SK-N-MC (cell line): ENCODE results near the gene NOS1AP.

Experiments
- DNase-seq: peaks from one replicate; pipeline ENCODE4 v3.0.0-alpha.2; 2011; ENCODE audit warnings: low read depth, low spot score
- H3K27ac ChIP-seq: fragments of 200-600 bp; sonication (generic); 2 replicates; pipeline ENCODE4 v1.5.1; 2016; ENCODE audit warnings: mixed run types
- H3K36me3 ChIP-seq: fragments of 200-600 bp; sonication (generic); 2 replicates; pipeline ENCODE4 v1.6.1; 2017; ENCODE audit warnings: antibody characterized with exemption, low read length, mixed read lengths; ENCODE audit not compliant: insufficient read depth
- H3K4me3 ChIP-seq: fragments of 200-600 bp; sonication (generic); 2 replicates; pipeline ENCODE4 v1.5.1; 2016
- H3K9ac ChIP-seq: fragments of 200-600 bp; sonication (generic); 2 replicates; pipeline ENCODE4 v1.8.0; 2017; ENCODE audit warnings: mixed run types, mixed read lengths; ENCODE audit not compliant: insufficient read length
- H3K9me3 ChIP-seq: fragments of 200-600 bp; sonication (generic); 2 replicates; pipeline ENCODE4 v1.6.1; 2017; ENCODE audit warnings: low read depth, mild to moderate bottlenecking, antibody characterized with exemption, low read length, moderate library complexity, mixed read lengths
- EZH2 ChIP-seq: fragments of 200-600 bp; sonication (generic); IDR thresholded peaks from one replicate; pipeline ENCODE4 v1.6.1; 2017; ENCODE audit warnings: antibody characterized with exemption
- FOXP2 ChIP-seq: optimal IDR thresholded peaks from 2 replicates; pipeline ENCODE3; 2011; ENCODE audit warnings: mild to moderate bottlenecking, moderate library complexity; ENCODE audit not compliant: insufficient read depth; ENCODE audit errors: extremely low read length, control extremely low read depth
- POLR2AphosphoS5 ChIP-seq: IDR thresholded peaks from 2 replicates; pipeline ENCODE4 v1.6.1; 2012; ENCODE audit warnings: mild to moderate bottlenecking, low read depth, low read length, borderline replicate concordance

Gene NOS1AP

GRCh38 chr1:162204129-162204822 is 134.8 kb downstream of the NOS1AP start:
- DNase-seq = no peak
- Histone ChIP-seq H3K9me3 (no peaks in the 10 kb centered on the region), H3K4me3 (no peak overlapping the region), H3K9ac (no peak overlapping the region), H3K36me3 (no peaks in the 10 kb centered on the region), H3K27ac (no peak overlapping the region)
- TF ChIP-seq POLR2AphosphoS5 (no peak), FOXP2 (no peak), EZH2 (no peak)

- no peak overlapping the region for H3K4me3 ChIP-seq
- no peaks in the 10 kb centered on the region for H3K36me3 ChIP-seq
- DNase-seq = no peak
- TF ChIP-seq POLR2AphosphoS5 = no peak
- H3K27ac ChIP-seq = no peak overlapping the region
- no peak overlapping the region for H3K9ac ChIP-seq
- H3K9me3 ChIP-seq = no peaks in the 10 kb centered on the region
These were observed 135.3 kb downstream of the NOS1AP start for GRCh38 chr1:162204823-162205155.

GRCh38 chr1:162206300-162206699 is 136.8 kb downstream of the NOS1AP start:
- Histone ChIP-seq H3K9ac (no peak overlapping the region), H3K27ac (no peak overlapping the region), H3K36me3 (no peaks in the 10 kb centered on the region), H3K9me3 (no peaks in the 10 kb centered on the region), H3K4me3 (no peak overlapping the region)
- no peak for DNase-seq
- no peak for TF ChIP-seq POLR2AphosphoS5
- TF ChIP-seq FOXP2 = no peak
- TF ChIP-seq EZH2 = no peak

DNA sequence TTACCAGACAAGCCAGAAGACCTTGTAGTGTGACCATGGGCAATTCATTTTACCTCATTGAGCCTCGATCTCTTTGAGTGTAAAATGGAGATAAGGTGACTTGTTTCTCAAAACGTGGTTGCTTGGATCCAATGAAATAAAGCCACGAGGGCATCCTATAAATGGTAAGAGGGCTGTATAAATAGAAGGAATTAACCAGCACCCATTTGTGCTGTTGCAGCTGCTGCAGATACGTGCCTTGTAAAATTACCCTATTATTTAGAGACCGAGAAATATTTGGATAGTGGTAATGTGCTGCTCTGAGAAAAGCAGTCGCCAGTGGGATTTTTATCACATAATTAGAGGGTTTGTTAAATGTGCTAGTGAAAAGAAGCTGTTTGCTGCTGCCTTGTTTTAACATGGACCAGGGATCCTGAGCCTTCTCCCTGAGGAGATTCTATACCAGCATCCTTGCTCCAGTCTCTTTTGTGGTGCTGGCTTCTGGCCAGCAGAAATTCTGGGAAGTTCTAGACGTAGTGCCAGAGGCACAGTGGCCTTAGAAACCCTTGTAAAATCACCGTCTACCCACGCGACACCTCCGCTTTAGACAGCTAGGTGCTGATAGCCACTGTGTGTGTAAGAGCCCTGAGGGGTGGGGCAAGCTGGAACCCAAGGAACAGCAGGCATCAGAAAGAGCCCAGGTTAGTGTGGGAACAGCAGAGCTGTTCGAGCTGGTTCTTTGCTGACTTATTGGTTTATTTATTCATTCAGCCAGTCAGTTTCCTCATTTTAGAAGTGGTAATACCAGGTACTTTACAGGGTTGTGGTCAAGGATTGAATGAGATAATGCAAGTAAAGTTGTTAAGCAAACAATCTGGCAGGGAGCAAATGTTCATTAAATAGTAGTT is 137.5 kb downstream of the NOS1AP start:
- no peaks in the 10 kb centered on the region for H3K9me3 ChIP-seq
- no peak overlapping the region for H3K27ac ChIP-seq
- no peak overlapping the region for H3K4me3 ChIP-seq
- no peak for DNase-seq
- no peak overlapping the region for H3K9ac ChIP-seq
- no peaks in the 10 kb centered on the region for H3K36me3 ChIP-seq
- TF ChIP-seq EZH2 (no peak), POLR2AphosphoS5 (no peak), FOXP2 (no peak)

- no peak overlapping the region for H3K27ac ChIP-seq
- H3K9ac ChIP-seq = no peak overlapping the region
- no peak for DNase-seq
- no peak for TF ChIP-seq POLR2AphosphoS5
- no peak for TF ChIP-seq EZH2
- TF ChIP-seq FOXP2 = no peak
- no peaks in the 10 kb centered on the region for H3K9me3 ChIP-seq
- H3K36me3 ChIP-seq = no peaks in the 10 kb centered on the region
- no peak overlapping the region for H3K4me3 ChIP-seq
These were observed 138.4 kb downstream of the NOS1AP start for GRCh38 chr1:162207862-162208261.

DNA sequence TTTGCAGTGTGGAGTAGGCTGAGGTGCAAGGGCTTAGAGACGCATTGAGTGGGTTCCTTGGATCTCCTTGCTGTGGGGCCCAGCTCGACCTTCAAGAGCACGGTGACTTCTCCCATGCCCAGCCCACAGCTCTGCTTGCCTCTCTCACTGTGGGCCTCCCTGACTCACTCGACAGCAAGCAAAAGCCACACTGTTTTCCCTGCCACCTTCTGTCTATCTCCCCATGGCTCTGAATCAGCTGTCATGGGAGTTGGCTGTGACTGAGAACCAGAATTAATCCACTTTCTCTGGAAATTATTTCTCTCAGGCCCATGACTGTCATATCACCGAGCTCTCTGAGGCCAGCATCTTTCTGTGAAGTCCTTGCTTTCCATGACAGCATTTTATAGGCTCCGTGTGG is 140.7 kb downstream of the NOS1AP start:
- H3K27ac ChIP-seq = no peak overlapping the region
- no peaks in the 10 kb centered on the region for H3K36me3 ChIP-seq
- TF ChIP-seq POLR2AphosphoS5 (no peak), FOXP2 (no peak), EZH2 (no peak)
- no peak overlapping the region for H3K9ac ChIP-seq
- DNase-seq = no peak
- H3K9me3 ChIP-seq = no peaks in the 10 kb centered on the region
- H3K4me3 ChIP-seq = no peak overlapping the region

DNA sequence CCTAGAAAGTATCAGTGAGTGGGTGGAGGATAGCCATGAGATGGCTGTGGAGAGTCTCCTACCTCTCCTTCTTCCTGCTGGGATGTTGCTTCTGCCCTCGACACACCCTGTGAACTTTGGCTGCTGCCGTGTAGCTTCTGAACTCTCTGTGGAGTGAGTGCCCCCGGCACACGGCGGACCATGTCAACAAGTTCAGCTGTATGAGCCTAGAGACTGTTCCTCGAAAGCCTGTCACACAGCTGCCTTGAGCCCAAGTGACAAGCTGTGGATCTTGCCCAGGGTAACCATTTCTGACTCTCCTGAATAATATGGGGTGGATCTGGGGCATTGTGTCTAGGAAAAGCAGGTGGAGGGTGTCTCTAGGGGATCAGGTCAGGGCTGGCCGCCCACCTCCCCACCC is 143.2 kb downstream of the NOS1AP start:
- no peak for DNase-seq
- Histone ChIP-seq H3K27ac (no peak overlapping the region), H3K9ac (no peak overlapping the region), H3K4me3 (no peak overlapping the region), H3K9me3 (no peaks in the 10 kb centered on the region), H3K36me3 (no peaks in the 10 kb centered on the region)
- TF ChIP-seq POLR2AphosphoS5 = no peak
- no peak for TF ChIP-seq FOXP2
- TF ChIP-seq EZH2 = no peak

DNA sequence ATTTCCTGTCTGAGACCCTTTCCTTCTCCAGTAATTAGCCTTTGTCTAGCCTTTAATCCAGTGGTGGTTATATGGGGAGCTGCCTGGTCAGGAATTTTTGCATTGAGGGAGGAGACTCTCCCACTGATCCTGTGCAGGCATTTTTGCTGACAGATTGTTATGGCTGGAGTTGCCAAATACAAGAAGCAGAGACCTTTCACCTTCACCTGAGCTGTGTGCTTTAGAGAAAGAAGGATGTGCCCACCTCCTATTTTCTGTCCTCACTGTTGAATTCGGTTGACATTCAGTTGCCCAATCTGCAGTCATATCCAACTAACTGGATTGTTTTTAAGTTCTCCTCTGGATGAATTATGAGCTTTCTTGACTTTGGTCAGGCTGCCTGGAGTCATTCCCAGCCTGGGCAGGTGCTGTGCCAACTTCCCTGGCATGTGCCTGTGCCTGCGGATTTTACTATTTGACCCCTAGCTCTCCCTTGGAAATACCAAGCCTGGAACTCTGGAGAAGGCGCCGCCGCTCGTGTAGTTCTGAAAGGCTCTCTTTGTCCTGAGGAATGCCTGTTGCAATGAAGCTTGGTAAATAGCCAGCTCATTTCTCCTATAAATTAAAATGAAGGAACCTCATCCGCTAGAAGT is 143.9 kb downstream of the NOS1AP start:
- no peaks in the 10 kb centered on the region for H3K36me3 ChIP-seq
- DNase-seq = no peak
- H3K9ac ChIP-seq = no peak overlapping the region
- H3K27ac ChIP-seq = peak overlapping the region; percentile 43; the same call in 1 of the 2 replicates
- TF ChIP-seq FOXP2 (no peak), EZH2 (no peak), POLR2AphosphoS5 (no peak)
- H3K4me3 ChIP-seq = no peak overlapping the region
- no peaks in the 10 kb centered on the region for H3K9me3 ChIP-seq

DNA sequence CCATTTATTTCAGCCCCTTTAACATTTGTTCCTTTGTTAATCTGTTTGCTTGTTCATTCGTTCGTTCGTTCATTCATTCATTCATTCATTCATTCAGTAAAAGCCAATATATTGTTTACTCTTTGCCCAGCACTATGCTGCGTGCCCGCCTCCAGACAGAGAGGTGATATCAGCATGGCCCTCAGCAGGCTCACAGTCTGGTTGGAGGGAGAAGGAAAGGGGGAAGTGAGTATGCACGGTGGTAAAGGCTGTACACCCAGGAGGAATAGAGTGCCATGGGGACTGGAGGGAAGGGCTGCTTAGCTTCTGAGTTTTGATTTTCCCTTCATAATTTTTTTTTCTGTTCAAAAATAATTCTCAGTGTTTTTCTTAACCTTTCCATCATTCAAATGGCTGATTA is 144.7 kb downstream of the NOS1AP start:
- Histone ChIP-seq H3K36me3 (no peaks in the 10 kb centered on the region), H3K9ac (no peak overlapping the region), H3K27ac (no peak overlapping the region), H3K9me3 (no peaks in the 10 kb centered on the region), H3K4me3 (no peak overlapping the region)
- no peak for DNase-seq
- TF ChIP-seq FOXP2 = no peak
- TF ChIP-seq POLR2AphosphoS5 = no peak
- no peak for TF ChIP-seq EZH2
